ENCODE measurements around the gene ORMDL3.

- TF ChIP-seq CTCF (conservative IDR thresholded peaks at IDR 0.05; ENCODE audit: low read depth, low read length) (no peak), EZH2 (IDR thresholded peaks at IDR 0.05; ENCODE audit: borderline replicate concordance, low read depth, low read length, poor library complexity, severe bottlenecking) (no peak)
Observed at GRCh38 chr17:39928858-39929645, 1.7 kb upstream of the ORMDL3 start.

Measured in A673 (cell line).